ENCODE results near the gene CACNG6. TPM values are rescaled to one million over a fixed set of nuclear protein-coding genes. Genes with fewer than 3 reads are reported as not detected.

CACNG6 gene
- total RNA-seq, 1 donor, result 0.36 TPM

DNA sequence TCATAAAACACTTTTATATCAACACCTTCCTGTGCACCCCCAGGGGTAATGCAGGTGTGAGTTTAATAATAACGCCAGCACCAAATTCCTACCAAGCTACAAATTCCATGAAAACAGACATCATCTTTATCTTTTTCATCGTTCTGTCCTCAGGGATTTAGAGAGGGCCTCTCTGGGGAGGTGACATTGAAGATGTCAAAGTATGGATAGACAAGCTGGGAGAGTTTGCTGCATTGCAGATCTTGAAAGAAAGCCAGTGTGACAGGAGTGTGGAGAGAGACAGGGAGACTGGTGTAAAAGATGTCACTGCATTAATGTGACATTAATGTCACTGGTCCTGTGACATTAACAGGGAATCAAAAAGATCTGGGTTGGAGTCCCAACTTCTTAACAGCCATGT lies 10.1 kb downstream of the CACNG6 start:
- Histone ChIP-seq H3K27ac (ENCODE audit: low read depth, low read length) (no peak overlapping the region), H3K4me1 (ENCODE audit: insufficient read depth, low read length) (peaks cover 15% of the 10 kb centered on the region), H2AFZ (ENCODE audit: low read length) (no peak overlapping the region), H4K20me1 (ENCODE audit: insufficient read depth, low read length) (no peaks in the 10 kb centered on the region), H3K27me3 (ENCODE audit: insufficient read depth, low read length) (peaks cover 32% of the 10 kb centered on the region), H3K9me3 (ENCODE audit: low read depth, low read length) (no peaks in the 10 kb centered on the region), H3K4me3 (ENCODE audit: insufficient read depth, low read length) (no peak overlapping the region), H3K79me2 (ENCODE audit: insufficient read depth, low read length) (no peaks in the 10 kb centered on the region), H3K4me2 (ENCODE audit: insufficient read depth, low read length) (no peak overlapping the region), H3K36me3 (ENCODE audit: insufficient read depth, low read length) (no peaks in the 10 kb centered on the region)
- TF ChIP-seq, protein P1, sequence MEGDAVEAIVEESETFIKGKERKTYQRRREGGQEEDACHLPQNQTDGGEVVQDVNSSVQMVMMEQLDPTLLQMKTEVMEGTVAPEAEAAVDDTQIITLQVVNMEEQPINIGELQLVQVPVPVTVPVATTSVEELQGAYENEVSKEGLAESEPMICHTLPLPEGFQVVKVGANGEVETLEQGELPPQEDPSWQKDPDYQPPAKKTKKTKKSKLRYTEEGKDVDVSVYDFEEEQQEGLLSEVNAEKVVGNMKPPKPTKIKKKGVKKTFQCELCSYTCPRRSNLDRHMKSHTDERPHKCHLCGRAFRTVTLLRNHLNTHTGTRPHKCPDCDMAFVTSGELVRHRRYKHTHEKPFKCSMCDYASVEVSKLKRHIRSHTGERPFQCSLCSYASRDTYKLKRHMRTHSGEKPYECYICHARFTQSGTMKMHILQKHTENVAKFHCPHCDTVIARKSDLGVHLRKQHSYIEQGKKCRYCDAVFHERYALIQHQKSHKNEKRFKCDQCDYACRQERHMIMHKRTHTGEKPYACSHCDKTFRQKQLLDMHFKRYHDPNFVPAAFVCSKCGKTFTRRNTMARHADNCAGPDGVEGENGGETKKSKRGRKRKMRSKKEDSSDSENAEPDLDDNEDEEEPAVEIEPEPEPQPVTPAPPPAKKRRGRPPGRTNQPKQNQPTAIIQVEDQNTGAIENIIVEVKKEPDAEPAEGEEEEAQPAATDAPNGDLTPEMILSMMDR (IDR thresholded peaks at IDR 0.05; ENCODE audit: extremely low read depth, low read depth, low read length), result no peak
- peak; percentile 52 for DNase-seq (ENCODE audit: insufficient read length, low spot score, missing footprints)

DNA sequence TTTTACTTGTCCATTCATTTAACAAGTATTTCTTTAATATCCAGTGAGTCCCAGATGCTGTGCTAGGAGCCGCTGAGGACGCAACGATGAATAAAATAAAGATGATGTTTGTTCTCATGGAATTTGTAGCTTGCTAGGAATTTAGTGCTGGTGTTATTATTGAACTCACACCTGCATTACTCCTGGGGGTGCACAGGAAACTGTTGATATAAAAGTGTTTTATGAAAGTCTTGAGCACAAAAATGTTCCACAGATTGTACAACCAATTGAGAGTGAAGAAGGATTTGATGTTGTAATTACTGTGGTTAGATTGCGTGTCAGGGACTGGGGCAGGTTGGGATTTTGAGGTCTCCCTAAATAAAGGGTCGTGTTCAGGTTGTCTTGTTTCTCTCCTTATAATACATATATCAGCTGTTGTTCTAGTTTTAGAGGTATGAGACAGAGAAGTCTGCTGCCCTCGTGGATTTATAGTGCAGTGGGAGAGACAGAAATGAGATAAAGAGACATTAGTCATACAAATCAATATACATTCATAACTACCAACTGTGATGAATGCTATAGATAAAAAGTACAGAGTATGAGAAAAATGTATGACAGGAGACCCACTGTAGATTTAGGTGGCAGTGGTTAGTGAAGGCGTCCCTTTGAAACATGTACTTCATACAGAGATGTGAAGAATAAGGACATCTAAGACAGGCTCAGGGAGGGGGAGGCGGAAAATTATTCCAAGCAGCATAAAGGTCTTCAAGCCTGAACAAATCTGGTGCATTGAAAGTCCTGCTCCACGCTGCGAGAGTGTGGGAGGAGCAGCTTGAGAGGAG lies 11.3 kb downstream of the CACNG6 start:
- no peaks in the 10 kb centered on the region for H3K79me2 ChIP-seq (ENCODE audit: insufficient read depth, low read length)
- peaks cover 24% of the 10 kb centered on the region for H3K27me3 ChIP-seq (ENCODE audit: insufficient read depth, low read length)
- TF ChIP-seq, protein P1 (IDR thresholded peaks at IDR 0.05; ENCODE audit: extremely low read depth, low read depth, low read length), result no peak
- no peak overlapping the region for H2AFZ ChIP-seq (ENCODE audit: low read length)
- H4K20me1 ChIP-seq (ENCODE audit: insufficient read depth, low read length), result no peaks in the 10 kb centered on the region
- H3K9me3 ChIP-seq (ENCODE audit: low read depth, low read length), result no peaks in the 10 kb centered on the region
- H3K36me3 ChIP-seq (ENCODE audit: insufficient read depth, low read length), result no peaks in the 10 kb centered on the region
- H3K4me1 ChIP-seq (ENCODE audit: insufficient read depth, low read length), result peaks cover 17% of the 10 kb centered on the region
- H3K27ac ChIP-seq (ENCODE audit: low read depth, low read length), result peak overlapping the region; percentile 69
- H3K4me2 ChIP-seq (ENCODE audit: insufficient read depth, low read length), result peak overlapping the region; percentile 58
- no peak overlapping the region for H3K4me3 ChIP-seq (ENCODE audit: insufficient read depth, low read length)
- DNase-seq (ENCODE audit: insufficient read length, low spot score, missing footprints), result peak; percentile 27

DNA sequence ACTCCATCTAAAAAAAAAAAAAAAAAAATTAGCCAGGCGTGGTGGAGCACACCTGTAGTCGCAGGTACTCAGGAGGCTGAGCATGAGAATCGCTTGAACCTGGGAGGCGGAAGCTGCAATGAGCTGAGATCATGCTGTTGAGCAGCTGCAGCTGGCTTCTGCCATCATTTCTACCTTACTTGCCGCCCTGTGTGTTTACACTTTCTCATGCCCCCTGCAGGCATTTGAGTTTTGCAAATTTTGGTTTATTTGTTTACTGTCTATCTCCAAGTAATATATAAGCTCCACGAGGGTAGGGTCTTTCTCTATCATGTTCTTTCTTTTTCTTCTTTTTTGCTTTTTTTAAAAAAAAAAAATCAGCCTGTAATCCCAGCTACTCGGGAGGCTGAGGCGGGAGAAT lies 18.0 kb downstream of the CACNG6 start:
- TF ChIP-seq, protein P1 (IDR thresholded peaks at IDR 0.05; ENCODE audit: extremely low read depth, low read depth, low read length), result no peak
- Histone ChIP-seq H3K36me3 (ENCODE audit: insufficient read depth, low read length) (no peaks in the 10 kb centered on the region), H3K27ac (ENCODE audit: low read depth, low read length) (no peak overlapping the region), H3K27me3 (ENCODE audit: insufficient read depth, low read length) (no peaks in the 10 kb centered on the region), H3K9me3 (ENCODE audit: low read depth, low read length) (no peaks in the 10 kb centered on the region), H3K79me2 (ENCODE audit: insufficient read depth, low read length) (no peaks in the 10 kb centered on the region), H3K4me1 (ENCODE audit: insufficient read depth, low read length) (peaks cover 13% of the 10 kb centered on the region), H3K4me3 (ENCODE audit: insufficient read depth, low read length) (no peak overlapping the region), H2AFZ (ENCODE audit: low read length) (no peak overlapping the region), H4K20me1 (ENCODE audit: insufficient read depth, low read length) (no peaks in the 10 kb centered on the region), H3K4me2 (ENCODE audit: insufficient read depth, low read length) (no peak overlapping the region)
- DNase-seq (ENCODE audit: insufficient read length, low spot score, missing footprints), result no peak

DNA sequence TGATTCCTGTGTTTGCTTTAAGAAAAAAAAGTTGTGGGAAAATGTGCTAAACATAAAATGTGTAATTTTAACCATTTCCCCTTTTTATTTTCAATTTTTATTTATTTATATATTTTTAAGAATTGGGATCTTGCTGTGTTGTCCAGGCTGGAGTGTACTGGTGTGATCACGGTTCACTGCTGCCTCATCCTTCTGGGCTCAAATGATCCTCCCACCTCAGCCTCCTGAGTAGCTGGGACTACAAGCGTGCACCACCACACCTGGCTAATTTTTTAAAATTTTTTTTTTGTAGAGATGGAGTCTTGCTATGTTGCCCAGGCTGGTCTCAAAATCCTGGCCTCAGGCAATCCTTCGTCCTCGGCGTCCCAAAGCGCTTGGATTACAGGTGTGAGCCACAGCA lies 19.0 kb downstream of the CACNG6 start:
- TF ChIP-seq, protein P1 (IDR thresholded peaks at IDR 0.05; ENCODE audit: extremely low read depth, low read depth, low read length), result no peak
- no peak overlapping the region for H3K27ac ChIP-seq (ENCODE audit: low read depth, low read length)
- no peaks in the 10 kb centered on the region for H3K9me3 ChIP-seq (ENCODE audit: low read depth, low read length)

More for the DNA sequence above, 19.0 kb downstream of the CACNG6 start:
- Histone ChIP-seq H3K79me2 (ENCODE audit: insufficient read depth, low read length) (no peaks in the 10 kb centered on the region), H3K27me3 (ENCODE audit: insufficient read depth, low read length) (no peaks in the 10 kb centered on the region), H3K4me3 (ENCODE audit: insufficient read depth, low read length) (no peak overlapping the region), H4K20me1 (ENCODE audit: insufficient read depth, low read length) (no peaks in the 10 kb centered on the region), H3K4me1 (ENCODE audit: insufficient read depth, low read length) (peaks cover 13% of the 10 kb centered on the region), H3K4me2 (ENCODE audit: insufficient read depth, low read length) (no peak overlapping the region), H2AFZ (ENCODE audit: low read length) (no peak overlapping the region), H3K36me3 (ENCODE audit: insufficient read depth, low read length) (no peaks in the 10 kb centered on the region)
- DNase-seq (ENCODE audit: insufficient read length, low spot score, missing footprints), result no peak
